HepG2 (cell line): ENCODE results near the gene DPAGT1. TPM values are rescaled to one million over a fixed set of nuclear protein-coding genes. Genes with fewer than 3 reads are reported as not detected.
A peak's percentile ranks its signal among the peaks of the same experiment; 100 is the strongest.

Experiments used
- E2F1 ChIP-seq: sonication (generic); formaldehyde crosslinking; IDR thresholded peaks from 2 replicates; pipeline ENCODE4 v1.5.0; 2020; ENCODE audit warnings: missing genetic modification reagents
- E2F5 ChIP-seq: sonication (generic); formaldehyde crosslinking; conservative IDR thresholded peaks from 2 replicates; pipeline ENCODE4 v1.4.0; 2020; ENCODE audit warnings: missing genetic modification reagents
- FOSL1 ChIP-seq: sonication (generic); formaldehyde crosslinking; IDR thresholded peaks from 2 replicates; pipeline ENCODE4 v1.9.0; 2021; ENCODE audit warnings: missing genetic modification reagents, borderline replicate concordance
- GABPA ChIP-seq, 2 experiments: IDR thresholded peaks; 2 replicates each; pipeline ENCODE4 v1.6.1; 2011 to 2016; ENCODE audit warnings: low read depth in 2 of 2, low read length in 1 of 2, missing biosample characterization in 1 of 2, missing genetic modification characterization in 1 of 2
- HNF1B ChIP-seq: sonication (generic); formaldehyde crosslinking; IDR thresholded peaks from 2 replicates; pipeline ENCODE4 v1.5.1; 2020; ENCODE audit warnings: mild to moderate bottlenecking, moderate library complexity, missing genetic modification reagents
- KLF9 ChIP-seq: IDR thresholded peaks from 2 replicates; pipeline ENCODE4 v1.6.1; 2016; ENCODE audit warnings: low read depth
- LCORL ChIP-seq, 2 experiments: fragments of 450-650 bp in 1 of 2; sonication (generic) in 1 of 2; formaldehyde crosslinking in 1 of 2; IDR thresholded peaks; 2 replicates each; pipeline versions ENCODE4 v1.5.0 to v1.6.1; 2017 to 2020; ENCODE audit warnings: antibody characterized with exemption in 1 of 2, missing genetic modification reagents in 1 of 2
- MNT ChIP-seq: fragments of 450-650 bp; IDR thresholded peaks from 2 replicates; pipeline ENCODE4 v1.6.1; 2016
- MTF2 ChIP-seq: sonication (generic); formaldehyde crosslinking; IDR thresholded peaks from 2 replicates; pipeline ENCODE4 v1.5.0; 2020; ENCODE audit warnings: missing genetic modification reagents, borderline replicate concordance
- PLRG1 ChIP-seq: fragments of 450-650 bp; conservative IDR thresholded peaks from 2 replicates; pipeline ENCODE4 v1.6.1; 2016
- TP53 ChIP-seq: sonication (generic); formaldehyde crosslinking; conservative IDR thresholded peaks from 2 replicates; pipeline ENCODE4 v1.4.0; 2020; ENCODE audit warnings: missing genetic modification reagents
- ZBTB7A ChIP-seq: sonication (generic); formaldehyde crosslinking; IDR thresholded peaks from 2 replicates; pipeline ENCODE4 v1.8.0; 2022; ENCODE audit warnings: mild to moderate bottlenecking, missing genetic modification reagents
- ZBTB7B ChIP-seq: sonication (generic); formaldehyde crosslinking; IDR thresholded peaks from 2 replicates; pipeline ENCODE4 v1.4.0; 2020; ENCODE audit warnings: missing genetic modification reagents
- ZFX ChIP-seq: sonication (generic); formaldehyde crosslinking; IDR thresholded peaks from 2 replicates; pipeline ENCODE4 v1.4.0; 2020; ENCODE audit warnings: mild to moderate bottlenecking, low read depth, missing genetic modification reagents, moderate library complexity
- ZKSCAN5 ChIP-seq: sonication (generic); formaldehyde crosslinking; IDR thresholded peaks from 2 replicates; pipeline ENCODE4 v1.5.1; 2020; ENCODE audit warnings: mild to moderate bottlenecking, missing genetic modification reagents
- ZNF18 ChIP-seq: sonication (generic); formaldehyde crosslinking; IDR thresholded peaks from 2 replicates; pipeline ENCODE4 v1.8.0; 2022; ENCODE audit warnings: mild to moderate bottlenecking, missing genetic modification reagents; ENCODE audit not compliant: insufficient replicate concordance
- ZNF570 ChIP-seq: sonication (generic); formaldehyde crosslinking; IDR thresholded peaks from 2 replicates; pipeline ENCODE4 v1.4.0; 2020; ENCODE audit warnings: mild to moderate bottlenecking, missing genetic modification reagents, borderline replicate concordance
- ZNF740 ChIP-seq: sonication (generic); formaldehyde crosslinking; IDR thresholded peaks from 2 replicates; pipeline ENCODE4 v1.4.0; 2020; ENCODE audit warnings: missing genetic modification reagents
- ZNF75D ChIP-seq: sonication (generic); formaldehyde crosslinking; IDR thresholded peaks from 2 replicates; pipeline ENCODE4 v1.8.1; 2023; ENCODE audit warnings: missing genetic modification reagents, mild to moderate bottlenecking, borderline replicate concordance
- ZNF891 ChIP-seq: sonication (generic); formaldehyde crosslinking; IDR thresholded peaks from 2 replicates; pipeline ENCODE4 v1.5.0; 2020; ENCODE audit warnings: mild to moderate bottlenecking, missing genetic modification reagents
- polyA plus RNA-seq, 8 experiments: library from polyadenylated mRNA; depleted of rRNA in 3 of 8; stranded (reverse) in 7 of 8; unstranded in 1 of 8; fragments of >200 nt; fragmentation: Illumina TruSeq in 4 of 8; extraction: Trizol in 4 of 8; gene quantifications; 2 replicates each; pipeline versions ENCODE4 v1.2.1 to v1.2.3, GENCODE V29; 2011 to 2016; ENCODE audit warnings: low read depth in 4 of 8, missing spikeins in 1 of 8, mixed read lengths in 1 of 8; ENCODE audit not compliant: insufficient read depth in 1 of 8
- total RNA-seq, 5 experiments: library from RNA; depleted of rRNA; stranded (reverse); fragments of >200 nt; fragmentation: Illumina TruSeq; extraction: Trizol; gene quantifications; 2 replicates each; pipeline ENCODE4 v1.2.3, GENCODE V29; 2016; ENCODE audit warnings: low read depth in 1 of 5

Gene DPAGT1
- total and polyA plus RNA-seq, 2 of the 13 experiments (the other 11 are each of a cell fraction or from before 2014, with no cell fraction given), result 37.6 to 70.7 TPM

GRCh38 chr11:119130662-119131061 lies 29.0 kb upstream of the DPAGT1 start (continued):
- TF ChIP-seq HNF1B (CRISPR knock-in tag) (0 out of 2 replicates have a peak, but pooled peaks have one; percentile 28), KLF9 (CRISPR knock-in tag) (no peak), ZNF18 (CRISPR knock-in tag) (no peak), ZKSCAN5 (no peak), TP53 (CRISPR knock-in tag) (no peak), MNT (no peak), ZBTB7B (CRISPR knock-in tag) (0 out of 2 replicates have a peak, but pooled peaks have one; percentile 36), ZNF740 (CRISPR knock-in tag) (no peak), E2F5 (CRISPR knock-in tag) (no peak), ZNF891 (no peak), LCORL (IDR thresholded peaks at IDR 0.05) (no peak), LCORL (CRISPR knock-in tag; IDR thresholded peaks at IDR 0.05) (no peak), PLRG1 (no peak), ZNF75D (CRISPR knock-in tag) (no peak), MTF2 (CRISPR knock-in tag) (no peak), ZBTB7A (CRISPR knock-in tag) (no peak), GABPA (IDR thresholded peaks at IDR 0.05; ENCODE audit: low read depth, low read length) (peak; percentile 22; the same call in 1 of the 2 replicates), GABPA (CRISPR knock-in tag; IDR thresholded peaks at IDR 0.05; ENCODE audit: low read depth) (peak; percentile 88), FOSL1 (CRISPR knock-in tag) (no peak), ZFX (CRISPR knock-in tag) (peak; percentile 39; the same call in 1 of the 2 replicates), ZNF570 (CRISPR knock-in tag) (no peak), E2F1 (CRISPR knock-in tag) (no peak)
